HG02840 (cell line): ENCODE data around the gene SPZ1.
"Not testable (repeated sequence)": the region's sequence is repeated elsewhere in the genome, so short reads cannot be mapped to it uniquely, and the experiment has no call there.

Experiments
- ATAC-seq: cut with Tn5 transposase; IDR thresholded peaks from one replicate; pipeline ENCODE4 v1.9.1; 2021; ENCODE audit warnings: mild to moderate bottlenecking, moderate library complexity, moderate number of reproducible peaks; ENCODE audit not compliant: unreplicated experiment, low FRiP score

The SPZ1 gene, protein sequence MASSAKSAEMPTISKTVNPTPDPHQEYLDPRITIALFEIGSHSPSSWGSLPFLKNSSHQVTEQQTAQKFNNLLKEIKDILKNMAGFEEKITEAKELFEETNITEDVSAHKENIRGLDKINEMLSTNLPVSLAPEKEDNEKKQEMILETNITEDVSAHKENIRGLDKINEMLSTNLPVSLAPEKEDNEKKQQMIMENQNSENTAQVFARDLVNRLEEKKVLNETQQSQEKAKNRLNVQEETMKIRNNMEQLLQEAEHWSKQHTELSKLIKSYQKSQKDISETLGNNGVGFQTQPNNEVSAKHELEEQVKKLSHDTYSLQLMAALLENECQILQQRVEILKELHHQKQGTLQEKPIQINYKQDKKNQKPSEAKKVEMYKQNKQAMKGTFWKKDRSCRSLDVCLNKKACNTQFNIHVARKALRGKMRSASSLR

GRCh38 chr5:80319702-80320101, at the start of gene SPZ1:
TSS of gene SPZ1 (plus strand) at chr5:80320002. CDS start at chr5:80320216, 214 bp downstream.
- no peak for ATAC-seq

DNA sequence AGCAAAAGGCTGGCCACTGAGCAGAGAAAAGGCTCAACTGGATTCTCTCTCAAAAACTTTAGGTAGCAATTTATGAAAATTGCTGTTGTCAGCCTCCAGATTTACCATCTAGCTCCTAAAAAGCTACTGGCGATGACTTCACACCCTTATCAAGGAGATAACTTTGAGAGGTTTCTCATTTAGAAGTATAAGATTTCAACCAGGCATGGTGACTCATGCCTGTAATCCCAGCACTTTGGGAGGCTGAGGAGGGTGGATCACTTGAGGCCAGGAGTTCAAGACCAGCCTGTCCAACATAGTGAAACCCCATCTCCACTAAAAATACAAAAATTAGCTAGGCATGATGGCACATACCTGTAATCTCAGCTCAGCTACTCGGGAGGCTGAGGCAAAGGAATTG, 49.3 kb upstream of the SPZ1 start:
- not testable (repeated sequence) for ATAC-seq

DNA sequence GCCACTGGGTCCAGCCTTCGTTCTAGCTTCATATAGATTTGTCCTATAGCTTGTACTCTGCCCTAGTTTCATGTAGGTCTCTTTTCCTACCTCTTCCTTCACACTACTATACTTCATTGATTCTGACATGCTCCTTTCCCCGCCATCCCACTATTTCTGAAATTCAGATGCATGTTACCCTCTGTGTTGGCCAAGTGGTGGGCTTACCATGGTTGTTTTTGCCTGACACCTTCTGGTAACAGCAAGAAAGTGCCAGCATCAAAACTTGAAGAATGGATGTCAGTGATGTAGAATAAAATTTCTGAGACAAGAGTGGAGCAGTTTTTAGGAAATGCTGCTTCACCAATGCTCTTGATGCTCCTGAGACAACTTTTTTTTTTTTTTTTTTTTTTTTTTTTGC, 44.5 kb upstream of the SPZ1 start:
- no peak for ATAC-seq

DNA sequence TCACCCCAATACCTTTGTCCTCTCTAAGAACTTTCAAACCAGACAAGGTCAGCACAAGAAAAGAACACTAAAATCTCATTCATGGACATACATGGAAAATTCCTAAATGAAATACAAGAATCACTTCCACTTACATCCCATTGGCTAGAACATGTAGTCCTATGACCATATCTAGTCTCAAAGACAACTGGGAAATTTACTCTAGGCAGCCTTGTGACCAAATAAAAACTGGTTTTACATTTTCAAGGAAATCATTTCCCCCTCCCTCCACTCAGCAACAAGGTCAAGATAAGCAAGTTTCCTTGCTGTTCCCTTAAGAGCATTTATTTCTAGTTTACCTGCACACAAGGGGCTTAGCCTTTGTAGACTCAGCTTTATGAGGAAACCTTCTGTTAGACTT, 43.6 kb upstream of the SPZ1 start:
- no peak for ATAC-seq

DNA sequence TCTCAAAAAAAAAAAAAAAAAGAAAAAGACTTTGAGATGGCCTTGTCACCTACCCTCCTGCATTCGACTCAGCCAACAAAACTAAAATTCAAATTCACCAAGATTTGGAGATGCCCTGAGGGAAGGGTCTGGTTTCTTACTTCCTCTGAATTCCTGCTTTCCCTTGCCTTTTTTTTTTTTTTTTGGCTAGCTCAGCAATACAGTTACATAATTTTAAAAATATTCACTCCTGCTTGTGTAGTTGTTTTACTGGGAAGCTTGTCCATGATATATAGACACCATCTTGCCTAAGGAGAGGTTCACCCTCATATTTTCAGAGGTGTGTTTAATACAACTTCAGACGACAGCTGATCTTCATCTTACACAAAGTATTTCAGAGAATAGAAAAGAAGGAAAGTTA, 42.6 kb upstream of the SPZ1 start:
- ATAC-seq: no peak

DNA sequence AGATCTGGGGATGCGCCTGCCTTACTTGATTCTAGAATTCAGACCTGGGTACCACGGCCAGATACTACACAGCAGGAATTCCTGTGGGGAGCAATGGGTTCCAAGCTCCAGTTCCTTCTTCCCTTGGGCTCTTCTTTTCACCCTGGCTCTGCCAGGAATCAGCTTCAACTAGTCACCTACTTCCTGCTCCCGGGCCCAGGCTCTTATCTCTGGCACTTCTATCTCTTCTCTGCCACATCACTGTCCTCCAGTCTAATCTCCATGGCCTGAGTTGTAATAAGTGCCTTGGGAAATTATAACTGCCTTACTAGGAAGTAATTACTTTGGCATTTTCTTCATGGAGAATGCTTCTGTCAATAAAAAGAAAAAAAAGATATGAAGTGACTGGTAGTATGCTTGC, 37.7 kb upstream of the SPZ1 start:
- no peak for ATAC-seq

- no peak for ATAC-seq
Observed at GRCh38 chr5:80283360-80283759, 36.4 kb upstream of the SPZ1 start.

- ATAC-seq: no peak
Observed at GRCh38 chr5:80284720-80285119, 35.1 kb upstream of the SPZ1 start.

DNA sequence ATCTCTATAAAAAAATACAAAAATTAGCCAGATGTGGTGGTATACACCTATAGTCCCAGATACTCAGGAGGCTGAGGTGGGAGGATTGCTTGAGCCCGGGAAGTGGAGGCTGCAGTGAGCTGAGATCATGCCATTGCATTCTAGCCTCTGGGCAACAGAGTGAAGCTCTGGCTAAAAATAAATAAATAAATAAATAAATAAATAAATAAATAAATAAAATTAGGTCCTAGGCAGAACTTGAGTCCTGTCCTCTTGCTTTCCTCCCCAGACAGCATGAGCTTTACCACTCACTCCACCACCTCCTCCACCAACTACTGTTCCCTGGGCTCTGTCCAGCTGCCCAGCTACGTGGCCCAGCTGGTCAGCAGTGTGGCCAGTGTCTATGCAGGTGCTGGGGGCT, 31.6 kb upstream of the SPZ1 start:
- ATAC-seq: no peak

GRCh38 chr5:80289320-80289719, 30.5 kb upstream of the SPZ1 start:
- ATAC-seq: no peak

DNA sequence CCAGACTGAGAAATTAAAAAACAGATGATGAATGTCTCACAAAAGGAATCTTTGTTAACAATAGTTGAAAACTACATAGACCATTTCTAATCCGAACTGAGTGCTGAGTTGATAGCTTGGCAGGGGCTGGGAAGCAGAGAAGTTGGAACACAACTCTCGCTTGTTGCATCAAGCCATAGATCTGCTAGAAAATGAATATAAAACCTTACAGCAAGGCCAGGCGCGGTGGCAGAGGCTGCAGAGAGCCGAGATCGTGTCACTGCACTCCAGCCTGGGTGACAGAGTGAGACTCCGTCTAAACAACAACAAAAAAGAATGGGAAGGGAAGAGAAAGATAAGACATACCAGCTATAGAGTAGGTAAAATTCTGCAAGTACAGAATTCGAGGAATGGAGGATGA, 28.0 kb upstream of the SPZ1 start:
- ATAC-seq: no peak

GRCh38 chr5:80296121-80296520, 23.7 kb upstream of the SPZ1 start:
- no peak for ATAC-seq

GRCh38 chr5:80299601-80300000, 20.2 kb upstream of the SPZ1 start:
- ATAC-seq: no peak

DNA sequence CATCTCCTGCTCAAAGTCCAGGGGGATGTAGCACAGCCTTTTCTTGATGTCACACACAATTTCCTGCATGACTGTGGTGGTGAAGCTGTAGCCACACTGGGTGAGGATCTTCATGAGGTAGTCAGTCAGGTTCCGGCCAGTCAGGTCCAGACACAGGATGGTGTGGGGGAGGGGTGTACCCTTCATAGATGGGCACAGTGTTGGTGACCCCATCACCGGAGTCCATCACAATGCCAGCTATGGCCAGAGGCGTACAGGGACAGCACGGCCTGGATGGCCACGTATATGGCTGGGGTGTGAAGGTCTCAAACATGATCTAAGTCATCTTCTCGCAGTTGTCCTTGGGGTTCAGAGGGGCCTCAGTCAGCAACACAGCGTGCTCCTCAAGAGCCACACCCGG, 19.7 kb upstream of the SPZ1 start:
- ATAC-seq: no peak

GRCh38 chr5:80300796-80301195, 19.0 kb upstream of the SPZ1 start:
- not testable (repeated sequence) for ATAC-seq

GRCh38 chr5:80301342-80301741, 18.5 kb upstream of the SPZ1 start:
- ATAC-seq: not testable (repeated sequence)

GRCh38 chr5:80302636-80303035, 17.2 kb upstream of the SPZ1 start:
- ATAC-seq: no peak

- ATAC-seq: no peak
Observed at GRCh38 chr5:80308526-80308925, 11.3 kb upstream of the SPZ1 start.

DNA sequence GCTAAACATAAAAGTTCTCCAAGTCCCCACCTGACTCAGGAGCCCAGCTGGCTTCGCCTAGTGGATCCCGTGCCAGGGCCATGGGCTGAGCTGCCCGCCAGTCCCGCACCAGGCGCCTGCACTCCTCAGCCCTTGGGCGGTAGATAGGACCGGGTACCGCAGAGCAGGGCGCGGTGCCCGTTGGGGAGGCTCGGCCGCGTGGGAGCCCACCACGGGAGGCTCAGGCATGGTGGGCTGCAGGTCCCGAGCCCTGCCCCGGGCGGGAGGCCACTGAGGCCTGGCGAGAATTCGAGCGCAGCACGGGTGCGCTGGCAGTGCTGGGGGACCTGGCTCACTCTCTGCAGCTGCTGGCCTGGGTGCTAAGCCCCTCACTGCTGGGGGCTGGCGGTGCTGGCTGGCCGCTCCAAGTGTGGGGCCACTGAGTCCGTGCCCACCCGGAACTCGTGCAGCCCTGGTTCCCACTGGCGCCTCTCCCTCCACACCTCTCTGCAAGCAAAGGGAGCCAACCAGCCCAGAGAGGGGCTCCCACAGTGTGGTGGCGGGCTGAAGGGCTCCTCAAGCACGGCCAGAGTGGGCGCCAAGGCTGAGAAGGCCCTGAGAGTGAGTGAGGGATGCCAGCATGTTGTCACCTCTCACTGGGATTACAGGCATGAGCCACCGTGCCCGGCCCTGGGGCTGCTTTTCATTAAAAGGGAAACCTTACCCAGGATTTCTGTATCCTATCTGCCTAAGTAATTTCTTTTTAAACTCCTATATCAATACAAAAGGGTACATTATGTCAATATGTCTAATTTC, 9.7 kb upstream of the SPZ1 start:
- ATAC-seq: no peak

DNA sequence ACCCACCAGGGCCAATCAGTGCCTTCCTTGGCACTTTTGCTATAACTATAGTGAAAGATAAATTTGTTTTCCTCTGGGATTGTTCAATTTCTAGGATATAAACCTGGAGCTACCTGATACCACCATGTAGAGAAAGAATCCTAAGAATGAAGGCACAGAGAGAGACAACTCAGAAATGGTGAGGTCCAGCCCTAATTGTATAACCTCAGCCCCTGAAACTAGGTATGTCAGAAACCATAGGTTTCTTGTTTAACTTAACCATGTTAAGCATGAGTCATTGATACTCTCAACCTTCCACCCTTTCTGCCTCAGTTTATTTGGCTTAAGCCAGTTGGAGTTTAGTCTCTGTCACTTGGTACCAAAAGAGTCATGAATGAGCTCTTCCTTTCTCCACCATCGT, 4.6 kb upstream of the SPZ1 start:
- ATAC-seq: no peak

DNA sequence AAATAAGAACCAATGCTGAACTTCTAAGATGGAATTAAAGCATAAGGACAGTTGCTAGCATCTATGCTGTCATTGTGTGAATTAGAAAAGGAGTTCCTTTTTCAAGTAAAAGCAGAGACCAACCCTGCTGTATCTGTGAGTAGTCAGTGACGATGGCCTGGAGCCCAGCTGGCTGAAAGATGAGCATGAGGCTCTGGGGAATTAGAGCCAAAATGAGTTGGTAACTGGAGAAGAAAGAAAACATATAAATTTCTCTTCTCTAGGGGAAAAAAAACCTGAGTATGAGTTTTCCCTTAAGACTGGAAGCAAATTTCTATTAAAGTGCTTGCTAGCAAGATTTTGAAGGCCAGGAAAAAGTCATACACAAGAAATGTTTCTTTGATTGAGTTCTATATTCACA, 1.6 kb upstream of the SPZ1 start:
- no peak for ATAC-seq

DNA sequence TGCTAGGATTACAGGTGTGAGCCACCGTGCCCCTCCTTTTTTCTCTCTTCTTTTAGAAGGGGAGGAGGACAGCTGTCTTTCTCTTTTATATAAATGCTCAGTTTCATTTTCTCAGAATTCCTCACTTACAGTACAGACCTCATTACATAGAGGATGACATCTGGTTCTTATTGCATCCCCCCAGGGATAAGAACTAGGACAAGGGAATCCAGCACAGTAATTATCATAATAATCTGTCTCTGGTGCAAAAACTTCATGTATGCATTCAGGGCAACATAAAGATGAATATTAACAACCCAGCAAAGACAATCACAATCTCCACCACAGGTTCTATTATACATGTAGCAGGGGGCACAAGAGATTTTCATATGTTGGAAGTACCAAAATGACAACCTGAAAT, 5.1 kb downstream of the SPZ1 start:
- ATAC-seq: no peak
